Transverse colon (tissue), 3 donors: ENCODE data around the gene CDC16.

Experiments used
- POLR2A ChIP-seq: fragments of 450-650 bp; IDR thresholded peaks from one replicate; pipeline ENCODE4 v1.6.1; 2016; ENCODE audit warnings: antibody characterized with exemption, mild to moderate bottlenecking, moderate library complexity
- TF ChIP-seq, protein P1 (sequence below), 5 experiments: fragments of 200-600 bp in 3 of 5; fragments of 450-650 bp in 2 of 5; sonication (generic) in 3 of 5; IDR thresholded peaks; 1 replicate in 2 of 5; 2 replicates in 3 of 5; pipeline ENCODE4 v1.5.1; 2016 to 2017; ENCODE audit warnings: antibody characterized with exemption in 5 of 5, inconsistent platforms in 3 of 5, mild to moderate bottlenecking in 2 of 5, moderate library complexity in 1 of 5

DNA sequence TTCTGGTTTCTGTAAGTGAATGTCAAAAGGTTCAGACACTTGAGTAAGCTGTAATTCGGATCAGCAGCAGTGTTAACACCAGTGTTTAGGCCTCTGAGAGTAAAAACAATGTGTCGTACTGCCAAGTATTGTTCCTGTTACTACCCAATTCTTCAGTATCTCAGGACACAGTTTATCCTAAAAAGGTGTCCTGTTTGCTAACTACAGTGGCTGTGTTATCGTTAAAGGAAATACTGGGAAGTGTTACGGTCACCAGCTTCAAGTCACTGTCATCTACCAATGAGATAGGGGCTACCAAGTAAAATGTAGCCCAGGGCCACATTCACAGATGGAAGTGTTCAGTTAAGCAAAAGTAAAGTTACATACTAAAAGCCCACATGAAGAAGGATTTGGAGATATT is 44.4 kb downstream of the CDC16 start:
- TF ChIP-seq, protein P1, sequence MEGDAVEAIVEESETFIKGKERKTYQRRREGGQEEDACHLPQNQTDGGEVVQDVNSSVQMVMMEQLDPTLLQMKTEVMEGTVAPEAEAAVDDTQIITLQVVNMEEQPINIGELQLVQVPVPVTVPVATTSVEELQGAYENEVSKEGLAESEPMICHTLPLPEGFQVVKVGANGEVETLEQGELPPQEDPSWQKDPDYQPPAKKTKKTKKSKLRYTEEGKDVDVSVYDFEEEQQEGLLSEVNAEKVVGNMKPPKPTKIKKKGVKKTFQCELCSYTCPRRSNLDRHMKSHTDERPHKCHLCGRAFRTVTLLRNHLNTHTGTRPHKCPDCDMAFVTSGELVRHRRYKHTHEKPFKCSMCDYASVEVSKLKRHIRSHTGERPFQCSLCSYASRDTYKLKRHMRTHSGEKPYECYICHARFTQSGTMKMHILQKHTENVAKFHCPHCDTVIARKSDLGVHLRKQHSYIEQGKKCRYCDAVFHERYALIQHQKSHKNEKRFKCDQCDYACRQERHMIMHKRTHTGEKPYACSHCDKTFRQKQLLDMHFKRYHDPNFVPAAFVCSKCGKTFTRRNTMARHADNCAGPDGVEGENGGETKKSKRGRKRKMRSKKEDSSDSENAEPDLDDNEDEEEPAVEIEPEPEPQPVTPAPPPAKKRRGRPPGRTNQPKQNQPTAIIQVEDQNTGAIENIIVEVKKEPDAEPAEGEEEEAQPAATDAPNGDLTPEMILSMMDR (IDR thresholded peaks at IDR 0.05) = no peak
- no peak for TF ChIP-seq POLR2A
